Adrenal gland (tissue), 5 donors: Measurements from ENCODE around the gene GIPR.
"Not testable (repeated sequence)": the region's sequence is repeated elsewhere in the genome, so short reads cannot be mapped to it uniquely, and the experiment has no call there.

Experiments used
- CTCF ChIP-seq, 6 experiments: fragments of 450-650 bp in 4 of 6; fragments of 200-600 bp in 2 of 6; sonication (generic) in 1 of 6; IDR thresholded peaks; 1 replicate in 5 of 6; 2 replicates in 1 of 6; pipeline versions ENCODE4 v1.5.1 to v1.8.0; 2016 to 2021; ENCODE audit warnings: antibody characterized with exemption in 6 of 6, mild to moderate bottlenecking in 2 of 6, moderate library complexity in 1 of 6
- POLR2A ChIP-seq, 2 donors: fragments of 450-650 bp; IDR thresholded peaks; one replicate each; pipeline ENCODE4 v1.6.1; 2017; ENCODE audit warnings: antibody characterized with exemption in 2 of 2, mild to moderate bottlenecking in 2 of 2, moderate library complexity in 1 of 2
- donor health status: DM: no; HTN: no; CAD: no.

GRCh38 chr19:45720065-45720464 is 52.0 kb downstream of the GIPR start:
- TF ChIP-seq CTCF, POLR2A (IDR thresholded peaks at IDR 0.05): not testable (repeated sequence)
